ENCODE measurements around the gene TBC1D4.
"Not testable (repeated sequence)": the region's sequence is repeated elsewhere in the genome, so short reads cannot be mapped to it uniquely, and the experiment has no call there.

The TBC1D4 gene

GRCh38 chr13:75455962-75456361 is 26.0 kb downstream of the TBC1D4 start:
- no peak for DNase-seq (ENCODE audit: low read depth, low spot score)

- no peak for DNase-seq (ENCODE audit: low read depth, low spot score)
These were observed 27.5 kb downstream of the TBC1D4 start for GRCh38 chr13:75454497-75454896.

GRCh38 chr13:75452564-75452963 is 29.4 kb downstream of the TBC1D4 start:
- DNase-seq (ENCODE audit: low read depth, low spot score): no peak

GRCh38 chr13:75447493-75447892 is 34.5 kb downstream of the TBC1D4 start:
- DNase-seq (ENCODE audit: low read depth, low spot score): no peak

GRCh38 chr13:75446874-75447273 is 35.1 kb downstream of the TBC1D4 start:
- DNase-seq (ENCODE audit: low read depth, low spot score): no peak

GRCh38 chr13:75445717-75446499 is 36.1 kb downstream of the TBC1D4 start:
- no peak for DNase-seq (ENCODE audit: low read depth, low spot score)

GRCh38 chr13:75444016-75444415 is 38.0 kb downstream of the TBC1D4 start:
- no peak for DNase-seq (ENCODE audit: low read depth, low spot score)

GRCh38 chr13:75443356-75443958 is 38.5 kb downstream of the TBC1D4 start:
- DNase-seq (ENCODE audit: low read depth, low spot score): no peak

- no peak for DNase-seq (ENCODE audit: low read depth, low spot score)
These were observed 39.2 kb downstream of the TBC1D4 start for GRCh38 chr13:75442736-75443234.

- DNase-seq (ENCODE audit: low read depth, low spot score): no peak
These were observed 41.9 kb downstream of the TBC1D4 start for GRCh38 chr13:75440100-75440499.

GRCh38 chr13:75437582-75438318 is 44.2 kb downstream of the TBC1D4 start:
- no peak for DNase-seq (ENCODE audit: low read depth, low spot score)

- not testable (repeated sequence) for DNase-seq (ENCODE audit: low read depth, low spot score)
These were observed 47.8 kb downstream of the TBC1D4 start for GRCh38 chr13:75434126-75434525.

- DNase-seq (ENCODE audit: low read depth, low spot score): no peak
These were observed 49.1 kb downstream of the TBC1D4 start for GRCh38 chr13:75432811-75433244.

- DNase-seq (ENCODE audit: low read depth, low spot score): no peak
These were observed 49.9 kb downstream of the TBC1D4 start for GRCh38 chr13:75432045-75432444.

GRCh38 chr13:75430436-75431209 is 51.3 kb downstream of the TBC1D4 start:
- DNase-seq (ENCODE audit: low read depth, low spot score): no peak

GRCh38 chr13:75426421-75426820 is 55.5 kb downstream of the TBC1D4 start:
- DNase-seq (ENCODE audit: low read depth, low spot score): no peak

GRCh38 chr13:75425216-75426009 is 56.6 kb downstream of the TBC1D4 start:
- no peak for DNase-seq (ENCODE audit: low read depth, low spot score)

GRCh38 chr13:75423946-75424345 is 58.0 kb downstream of the TBC1D4 start:
- no peak for DNase-seq (ENCODE audit: low read depth, low spot score)

- DNase-seq (ENCODE audit: low read depth, low spot score): no peak
These were observed 59.9 kb downstream of the TBC1D4 start for GRCh38 chr13:75422028-75422427.

- DNase-seq (ENCODE audit: low read depth, low spot score): no peak
These were observed 60.8 kb downstream of the TBC1D4 start for GRCh38 chr13:75421133-75421532.

- no peak for DNase-seq (ENCODE audit: low read depth, low spot score)
These were observed 62.3 kb downstream of the TBC1D4 start for GRCh38 chr13:75419656-75420055.
